Midbrain (tissue), 1 donor: ENCODE results near the gene KITLG.
"Not testable (repeated sequence)": the region's sequence is repeated elsewhere in the genome, so short reads cannot be mapped to it uniquely, and the experiment has no call there.

Experiments
- DNase-seq: peaks from one replicate; lab custom pipeline; 2025; lab: John Stamatoyannopoulos, UW

Gene KITLG

DNA sequence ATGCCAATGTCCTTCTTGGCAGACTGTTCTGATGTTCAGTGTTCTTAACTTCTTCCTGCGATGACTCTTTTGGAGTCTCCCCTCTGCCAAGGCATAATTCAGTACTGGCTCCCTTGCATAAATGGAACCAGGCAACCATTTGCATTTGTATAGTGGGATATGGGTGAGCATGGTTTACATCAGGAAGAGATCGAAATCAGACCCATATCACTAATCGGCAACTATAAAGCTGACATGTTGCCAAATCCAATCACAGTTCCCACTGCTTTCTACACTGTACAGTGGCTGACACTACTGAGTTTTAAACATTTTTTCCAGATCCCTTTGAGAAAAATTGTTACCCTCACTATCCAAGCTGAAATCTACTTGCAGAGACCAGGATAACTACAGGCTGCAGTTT lies 83.8 kb downstream of the KITLG start:
- no peak for DNase-seq

DNA sequence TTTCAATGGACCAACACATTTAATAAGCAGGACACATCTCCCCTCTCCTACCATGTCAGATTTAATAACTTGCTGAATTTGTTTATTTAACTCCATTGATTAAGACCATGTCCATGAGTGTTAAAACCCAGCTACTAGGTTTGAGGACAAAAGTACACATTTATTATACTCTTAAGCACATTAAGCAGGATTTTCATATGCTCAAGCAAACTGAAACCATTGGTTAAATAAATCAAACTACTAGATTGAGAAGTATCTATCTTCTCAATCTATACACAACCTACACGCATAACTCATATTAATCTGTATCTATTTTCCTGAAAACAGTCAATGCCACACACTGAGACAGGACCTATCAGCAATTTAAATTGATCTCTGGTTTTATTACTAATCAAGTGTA lies 85.2 kb downstream of the KITLG start:
- no peak for DNase-seq

DNA sequence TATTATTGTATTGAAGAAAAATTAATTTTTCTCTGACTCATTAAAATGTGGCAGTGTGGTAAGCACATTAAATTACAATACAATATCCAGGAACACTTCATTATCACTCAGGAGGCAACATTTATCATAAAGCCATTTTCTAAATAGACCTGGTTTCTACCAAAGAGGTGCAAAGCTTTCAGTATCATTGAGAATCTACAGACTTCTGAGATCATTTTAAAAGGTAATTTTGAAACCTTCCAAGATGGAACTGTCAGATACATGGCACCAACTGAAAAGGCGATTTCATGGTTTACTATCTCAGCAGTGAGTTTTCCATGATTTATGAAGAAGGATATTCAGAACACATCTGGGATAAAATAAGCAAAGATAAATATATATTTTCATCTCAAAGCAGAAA lies 85.8 kb downstream of the KITLG start:
- DNase-seq: no peak

DNA sequence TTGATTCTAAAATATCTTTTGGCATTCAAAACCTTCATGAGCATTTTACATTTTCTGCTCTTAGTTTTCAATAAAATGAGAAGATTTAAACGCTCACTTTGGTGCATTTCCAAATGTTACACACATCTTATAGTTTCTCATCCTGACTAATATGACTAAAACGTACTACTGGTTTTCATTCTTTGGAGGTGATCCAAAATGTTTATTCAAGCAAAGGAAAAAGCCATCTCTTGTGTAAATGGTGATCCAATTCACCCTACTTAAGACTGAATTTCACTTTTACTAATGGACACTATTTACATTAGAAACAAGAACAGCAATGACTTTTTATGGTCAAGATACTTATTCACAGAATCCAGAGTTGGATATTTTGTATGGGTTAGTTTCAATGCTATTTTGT lies 86.6 kb downstream of the KITLG start:
- DNase-seq: no peak

- DNase-seq: no peak
These were observed 89.8 kb downstream of the KITLG start for GRCh38 chr12:88490425-88490824.

- DNase-seq: no peak
These were observed 107.5 kb downstream of the KITLG start for GRCh38 chr12:88472775-88473174.

DNA sequence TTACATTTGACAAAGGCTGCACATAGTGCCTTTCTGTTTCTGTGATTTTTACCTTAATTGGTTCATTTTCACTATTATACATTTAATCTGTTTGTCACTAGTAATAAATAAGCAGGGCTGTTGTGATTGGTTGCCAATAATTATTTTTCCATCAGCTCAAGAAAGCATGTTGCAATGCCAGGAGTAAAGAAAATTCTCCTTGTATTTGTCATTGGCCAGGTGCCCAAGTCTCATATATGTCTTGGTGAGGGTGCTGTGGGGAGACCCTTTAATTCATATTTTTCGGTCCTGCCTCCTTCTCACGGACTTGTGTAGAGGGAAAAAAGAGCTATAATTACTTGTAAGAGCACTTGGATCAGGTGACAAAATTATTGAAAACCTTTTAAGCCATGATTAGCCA lies 108.0 kb downstream of the KITLG start:
- DNase-seq: no peak

DNA sequence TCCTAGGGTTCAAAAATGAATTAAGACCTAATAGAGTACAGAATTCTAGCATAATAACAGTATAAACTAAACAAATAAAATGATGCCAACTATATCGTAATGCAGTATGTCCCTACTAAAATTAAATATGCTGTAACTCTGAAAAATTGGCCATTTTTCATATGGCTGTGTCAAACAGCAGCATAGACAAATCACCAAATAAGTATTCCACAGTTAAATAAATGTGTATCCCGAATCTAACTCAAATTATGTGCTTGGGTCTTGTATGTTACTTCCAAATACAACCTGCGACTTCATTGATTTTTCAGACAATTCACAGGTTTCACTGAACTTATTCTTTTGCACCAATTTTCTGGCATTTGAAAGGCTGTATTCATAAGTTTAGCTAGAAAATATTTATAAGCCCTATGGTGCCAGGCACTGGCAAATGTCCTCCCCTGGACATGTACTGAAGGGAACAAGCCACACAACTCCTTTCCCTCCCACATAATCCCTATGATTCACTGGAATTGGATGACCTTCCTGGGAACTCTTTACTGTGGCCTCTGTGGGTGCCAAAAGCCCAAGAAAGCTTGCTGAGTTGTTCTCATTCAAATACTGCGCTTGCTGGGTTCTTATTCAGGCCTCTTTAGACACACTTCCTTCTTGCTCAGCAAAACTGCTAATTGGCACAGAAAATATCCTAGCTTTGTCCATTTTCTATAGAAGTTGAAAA lies 108.8 kb downstream of the KITLG start:
- DNase-seq: no peak

DNA sequence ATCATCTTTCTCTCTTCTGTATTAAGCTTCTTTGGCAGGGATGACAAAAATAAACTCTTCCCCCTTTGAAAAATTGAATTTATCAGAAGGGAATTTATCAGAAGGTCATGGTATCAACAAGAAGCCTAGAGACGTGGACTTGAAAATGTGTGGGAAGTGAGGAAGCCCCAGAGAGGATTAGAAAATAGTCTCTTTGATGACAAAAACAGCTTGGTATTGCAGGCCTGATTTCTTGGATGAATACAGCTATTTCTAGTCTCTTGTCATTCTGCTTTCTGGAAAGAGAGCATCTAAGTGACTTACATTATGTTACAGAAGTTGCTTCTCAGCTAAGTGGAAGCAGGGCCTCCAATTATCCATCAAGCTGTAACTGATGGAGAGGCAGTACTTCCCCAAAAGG lies 111.1 kb downstream of the KITLG start:
- DNase-seq: no peak

- DNase-seq: no peak
These were observed 111.7 kb downstream of the KITLG start for GRCh38 chr12:88468581-88468980.

- DNase-seq: not testable (repeated sequence)
These were observed 113.6 kb downstream of the KITLG start for GRCh38 chr12:88466708-88467107.

- no peak for DNase-seq
These were observed 121.9 kb downstream of the KITLG start for GRCh38 chr12:88458327-88458726.

DNA sequence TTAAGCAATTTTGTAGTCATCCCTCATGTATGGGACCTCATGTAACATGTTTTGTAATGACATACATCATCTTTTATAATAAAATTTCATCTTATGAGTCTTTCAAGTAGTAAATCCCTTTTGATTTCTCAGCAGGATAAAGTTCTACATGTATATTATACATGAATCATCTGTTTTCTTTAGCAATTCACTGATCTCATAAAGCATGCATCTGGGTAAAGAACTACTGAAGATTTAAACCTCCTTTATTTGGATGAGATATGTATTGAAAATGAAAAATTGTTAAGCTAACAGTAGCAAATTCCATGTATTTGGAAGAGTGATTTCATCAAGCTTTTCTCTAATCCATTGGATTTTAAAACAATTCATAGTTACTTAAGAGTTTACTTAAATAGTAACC lies 126.9 kb downstream of the KITLG start:
- no peak for DNase-seq

- DNase-seq: no peak
These were observed 129.1 kb downstream of the KITLG start for GRCh38 chr12:88451205-88451604.

- no peak for DNase-seq
These were observed 130.1 kb downstream of the KITLG start for GRCh38 chr12:88450136-88450535.

DNA sequence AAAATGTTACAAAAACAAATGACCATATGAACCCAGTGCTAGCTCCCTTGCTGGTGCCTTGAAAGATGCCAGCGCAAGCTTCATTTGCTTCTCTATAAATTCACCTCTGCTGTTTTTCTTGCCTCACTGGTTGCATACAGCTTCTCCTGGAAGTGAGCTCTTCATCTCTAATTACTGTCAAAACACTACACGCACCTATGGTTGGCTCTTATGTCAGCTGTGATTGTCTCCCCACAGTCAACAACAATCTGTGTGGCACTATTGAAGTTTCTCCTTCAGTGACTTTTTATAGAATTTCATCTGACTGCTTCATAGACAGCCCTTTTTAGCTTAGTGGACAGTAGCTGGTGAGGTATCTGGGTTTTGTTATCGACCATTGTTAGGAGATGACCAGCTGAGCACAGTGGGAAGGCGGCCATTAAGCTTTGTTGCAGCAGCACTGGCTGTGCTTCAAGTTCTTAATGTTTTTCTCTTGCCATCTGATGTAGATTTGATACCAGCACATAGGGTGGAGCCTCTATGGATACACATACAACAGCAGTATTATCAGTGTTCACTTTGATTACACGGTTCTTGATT lies 131.8 kb downstream of the KITLG start:
- DNase-seq: no peak

- no peak for DNase-seq
These were observed 134.4 kb downstream of the KITLG start for GRCh38 chr12:88445705-88446394.

DNA sequence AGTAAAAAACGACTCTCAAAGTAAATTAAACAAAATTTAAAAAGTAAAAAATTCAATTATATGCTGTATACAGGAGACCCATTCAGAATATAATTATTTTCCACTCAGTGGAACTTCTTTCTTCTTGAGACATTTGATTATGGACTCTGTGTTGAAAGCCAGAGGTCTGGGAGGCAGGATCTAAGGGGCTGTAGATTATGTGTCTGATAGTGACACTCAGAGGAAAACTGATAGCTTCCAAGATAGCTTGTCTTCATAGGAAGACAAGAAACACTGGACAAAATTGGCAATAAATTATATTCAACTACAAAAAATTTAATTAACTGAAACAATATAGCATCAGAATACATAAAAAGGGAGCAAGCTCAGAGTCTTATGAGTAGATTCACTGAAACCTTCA lies 135.8 kb downstream of the KITLG start:
- DNase-seq: no peak
